GM19324 (cell line): Measurements from ENCODE around the gene PRDM16.

ENCODE experiments used
- ATAC-seq: cut with Tn5 transposase; IDR thresholded peaks from one replicate; pipeline ENCODE4 v1.9.1; 2021; ENCODE audit warnings: mild to moderate bottlenecking, moderate library complexity; ENCODE audit not compliant: unreplicated experiment, low FRiP score

PRDM16 gene

GRCh38 chr1:3117879-3118278 is 48.9 kb downstream of the PRDM16 start:
- ATAC-seq, result no peak

- no peak for ATAC-seq
Observed at GRCh38 chr1:3119061-3119460, 50.1 kb downstream of the PRDM16 start.

- no peak for ATAC-seq
Observed at GRCh38 chr1:3119725-3120124, 50.7 kb downstream of the PRDM16 start.

- ATAC-seq, result no peak
Observed at GRCh38 chr1:3120140-3120539, 51.1 kb downstream of the PRDM16 start.

GRCh38 chr1:3120994-3121393 is 52.0 kb downstream of the PRDM16 start:
- ATAC-seq, result no peak

- ATAC-seq, result no peak
Observed at GRCh38 chr1:3121401-3122210, 52.6 kb downstream of the PRDM16 start.

GRCh38 chr1:3122311-3122710 is 53.3 kb downstream of the PRDM16 start:
- no peak for ATAC-seq

- no peak for ATAC-seq
Observed at GRCh38 chr1:3124246-3124645, 55.2 kb downstream of the PRDM16 start.

GRCh38 chr1:3125078-3125477 is 56.1 kb downstream of the PRDM16 start:
- ATAC-seq, result no peak

- no peak for ATAC-seq
Observed at GRCh38 chr1:3125546-3126368, 56.8 kb downstream of the PRDM16 start.

- no peak for ATAC-seq
Observed at GRCh38 chr1:3126756-3127678, 58.0 kb downstream of the PRDM16 start.

GRCh38 chr1:3127738-3128137 is 58.7 kb downstream of the PRDM16 start:
- no peak for ATAC-seq

GRCh38 chr1:3128431-3129132 is 59.6 kb downstream of the PRDM16 start:
- no peak for ATAC-seq

- no peak for ATAC-seq
Observed at GRCh38 chr1:3129133-3129490, 60.1 kb downstream of the PRDM16 start.

- no peak for ATAC-seq
Observed at GRCh38 chr1:3130268-3130667, 61.3 kb downstream of the PRDM16 start.

- no peak for ATAC-seq
Observed at GRCh38 chr1:3132660-3133059, 63.7 kb downstream of the PRDM16 start.

- no peak for ATAC-seq
Observed at GRCh38 chr1:3133686-3134085, 64.7 kb downstream of the PRDM16 start.

GRCh38 chr1:3134381-3135072 is 65.5 kb downstream of the PRDM16 start:
- ATAC-seq, result no peak

GRCh38 chr1:3135073-3135702 is 66.2 kb downstream of the PRDM16 start:
- no peak for ATAC-seq
